Trophoblast cell (in vitro differentiated cells and primary cell): ENCODE results near the gene RPL7L1.

Source experiments
- DNase-seq, 2 donors: peaks; one replicate each; pipeline ENCODE4 v3.0.0-alpha.2; 2016
- H2AFZ ChIP-seq: 2 replicates; pipeline ENCODE4 v1.6.1; 2013; ENCODE audit warnings: low read length, moderate library complexity, mild to moderate bottlenecking; ENCODE audit not compliant: insufficient read depth, poor library complexity
- H2AK5ac ChIP-seq: 2 replicates; pipeline ENCODE4 v1.6.1; 2013; ENCODE audit warnings: mild to moderate bottlenecking, low read length
- H2BK120ac ChIP-seq: 2 replicates; pipeline ENCODE4 v1.6.1; 2013; ENCODE audit warnings: low read length, mild to moderate bottlenecking, moderate library complexity; ENCODE audit not compliant: insufficient read depth, poor library complexity
- H2BK12ac ChIP-seq: 2 replicates; pipeline ENCODE4 v1.6.1; 2013; ENCODE audit warnings: mild to moderate bottlenecking, low read length, moderate library complexity
- H2BK5ac ChIP-seq: 2 replicates; pipeline ENCODE4 v1.6.1; 2013; ENCODE audit warnings: low read length, low read depth, moderate library complexity, mild to moderate bottlenecking; ENCODE audit not compliant: poor library complexity
- H3K14ac ChIP-seq: 2 replicates; pipeline ENCODE4 v1.6.1; 2013; ENCODE audit warnings: mild to moderate bottlenecking, low read length
- H3K18ac ChIP-seq: 2 replicates; pipeline ENCODE4 v1.6.1; 2013; ENCODE audit warnings: mild to moderate bottlenecking, low read length
- H3K23ac ChIP-seq: 2 replicates; pipeline ENCODE4 v1.6.1; 2013; ENCODE audit warnings: low read length
- H3K27ac ChIP-seq: 2 replicates; pipeline ENCODE4 v1.5.1; 2013; ENCODE audit warnings: low read depth, mild to moderate bottlenecking, inconsistent platforms, low read length, moderate library complexity
- H3K27me3 ChIP-seq: 2 replicates; pipeline ENCODE4 v1.6.1; 2013; ENCODE audit warnings: inconsistent platforms, mild to moderate bottlenecking, low read length, moderate library complexity; ENCODE audit not compliant: insufficient read depth
- H3K36me3 ChIP-seq, 2 experiments: 1 replicate in 1 of 2; 2 replicates in 1 of 2; pipeline ENCODE4 v1.6.1; 2013; ENCODE audit warnings: low read length in 2 of 2, mild to moderate bottlenecking in 2 of 2, moderate library complexity in 1 of 2; ENCODE audit not compliant: insufficient read depth in 2 of 2, control insufficient read depth in 1 of 2
- H3K4ac ChIP-seq: 2 replicates; pipeline ENCODE4 v1.6.1; 2013; ENCODE audit warnings: low read depth, mild to moderate bottlenecking, low read length, moderate library complexity
- H3K4me1 ChIP-seq, 2 experiments: 1 replicate in 1 of 2; 2 replicates in 1 of 2; pipeline ENCODE4 v1.6.1; 2013; ENCODE audit warnings: low read length in 2 of 2, mild to moderate bottlenecking in 2 of 2, moderate library complexity in 1 of 2; ENCODE audit not compliant: insufficient read depth in 2 of 2, control insufficient read depth in 1 of 2
- H3K4me2 ChIP-seq: 2 replicates; pipeline ENCODE4 v1.6.1; 2013; ENCODE audit warnings: inconsistent platforms, mild to moderate bottlenecking, low read length, moderate library complexity
- H3K4me3 ChIP-seq: 2 replicates; pipeline ENCODE4 v1.5.1; 2013; ENCODE audit warnings: mild to moderate bottlenecking, low read depth, low read length, inconsistent platforms
- H3K79me1 ChIP-seq: one replicate; pipeline ENCODE4 v1.6.1; 2013; ENCODE audit warnings: low read length
- H3K79me2 ChIP-seq: 2 replicates; pipeline ENCODE4 v1.6.1; 2013; ENCODE audit warnings: low read length, mild to moderate bottlenecking; ENCODE audit not compliant: control insufficient read depth, insufficient read depth, poor library complexity
- H3K9ac ChIP-seq: 2 replicates; pipeline ENCODE4 v1.6.1; 2013; ENCODE audit warnings: mild to moderate bottlenecking, low read length
- H3K9me3 ChIP-seq: 2 replicates; pipeline ENCODE4 v1.6.1; 2013; ENCODE audit warnings: low read depth, mild to moderate bottlenecking, control low read depth, inconsistent platforms, low read length; ENCODE audit not compliant: insufficient read depth
- H4K12ac ChIP-seq: 2 replicates; pipeline ENCODE4 v1.6.1; 2013; ENCODE audit warnings: low read depth, mild to moderate bottlenecking, low read length, moderate library complexity
- H4K8ac ChIP-seq: 2 replicates; pipeline ENCODE4 v1.6.1; 2013; ENCODE audit warnings: low read depth, mild to moderate bottlenecking, low read length, moderate library complexity
- H4K91ac ChIP-seq: one replicate; pipeline ENCODE4 v1.6.1; 2013; ENCODE audit warnings: low read depth, mild to moderate bottlenecking, low read length, moderate library complexity
- WGBS: extraction: QIAGEN DNeasy Blood & Tissue Kit; methylation state at CpG from one replicate; pipeline ENCODE4 v1.1.7; 2013; ENCODE audit warnings: missing lambda C conversion rate; ENCODE audit not compliant: insufficient read length, insufficient coverage; ENCODE audit errors: extremely low coverage; 5-methylcytosine and 5-hydroxymethylcytosine counted together

Gene RPL7L1

GRCh38 chr6:42932412-42932811 is 53.0 kb downstream of the RPL7L1 start:
- H3K18ac ChIP-seq: no peak overlapping the region
- H4K12ac ChIP-seq: no peak overlapping the region
- no peak overlapping the region for H2AK5ac ChIP-seq
- no peak overlapping the region for H3K4me2 ChIP-seq
- H2BK12ac ChIP-seq: no peak overlapping the region
- H3K27ac ChIP-seq: no peak overlapping the region
- H2BK5ac ChIP-seq: no peak overlapping the region
- no peak for DNase-seq
- no peaks in the 10 kb centered on the region for H3K27me3 ChIP-seq
- no peak overlapping the region for H2BK120ac ChIP-seq
- H3K79me1 ChIP-seq: peaks cover 16% of the 10 kb centered on the region
- no peak overlapping the region for H4K8ac ChIP-seq
- H3K9me3 ChIP-seq: peaks cover 2% of the 10 kb centered on the region
- H3K4me1 ChIP-seq: peaks cover 0 to 8% of the 10 kb centered on the region in 2 experiments
- no CpG with 5 or more reads among the region's 3 CpGs for WGBS
- H3K4ac ChIP-seq: peak overlapping the region; percentile 33
- H3K4me3 ChIP-seq: no peak overlapping the region
- peaks cover 23 to 24% of the 10 kb centered on the region in 2 experiments for H3K36me3 ChIP-seq
- no peak overlapping the region for H3K23ac ChIP-seq
- H2AFZ ChIP-seq: no peak overlapping the region
- H3K79me2 ChIP-seq: peaks cover 2% of the 10 kb centered on the region
- H3K9ac ChIP-seq: no peak overlapping the region
- H4K91ac ChIP-seq: no peak overlapping the region
- no peak overlapping the region for H3K14ac ChIP-seq

GRCh38 chr6:42933205-42933604 is 53.8 kb downstream of the RPL7L1 start:
- H3K4me2 ChIP-seq: no peak overlapping the region
- H3K9ac ChIP-seq: no peak overlapping the region
- no peak overlapping the region for H3K23ac ChIP-seq
- no peak overlapping the region for H3K4me3 ChIP-seq
- H3K27me3 ChIP-seq: no peaks in the 10 kb centered on the region
- H2AFZ ChIP-seq: no peak overlapping the region
- peaks cover 16% of the 10 kb centered on the region for H3K79me1 ChIP-seq
- no peak overlapping the region for H3K14ac ChIP-seq
- no peak overlapping the region for H3K27ac ChIP-seq
- H2AK5ac ChIP-seq: no peak overlapping the region
- H3K79me2 ChIP-seq: peaks cover 2% of the 10 kb centered on the region
- H4K91ac ChIP-seq: no peak overlapping the region
- H2BK120ac ChIP-seq: no peak overlapping the region
- no peak overlapping the region for H2BK5ac ChIP-seq
- peaks cover 2% of the 10 kb centered on the region for H3K9me3 ChIP-seq
- H4K8ac ChIP-seq: no peak overlapping the region
- DNase-seq: no peak
- H3K4ac ChIP-seq: no peak overlapping the region
- peaks cover 31 to 32% of the 10 kb centered on the region in 2 experiments for H3K36me3 ChIP-seq
- peaks cover 0 to 7% of the 10 kb centered on the region in 2 experiments for H3K4me1 ChIP-seq
- no CpG with 5 or more reads among the region's 3 CpGs for WGBS
- H4K12ac ChIP-seq: no peak overlapping the region
- no peak overlapping the region for H3K18ac ChIP-seq
- H2BK12ac ChIP-seq: no peak overlapping the region

- Histone ChIP-seq H3K4me1 (peaks cover 0 to 3% of the 10 kb centered on the region in 2 experiments), H4K8ac (no peak overlapping the region), H2BK12ac (no peak overlapping the region), H4K91ac (no peak overlapping the region), H3K4me2 (no peak overlapping the region), H3K18ac (no peak overlapping the region), H3K4ac (no peak overlapping the region), H3K79me2 (no peaks in the 10 kb centered on the region), H3K79me1 (peaks cover under 1% of the 10 kb centered on the region), H3K36me3 (peaks cover 44 to 45% of the 10 kb centered on the region in 2 experiments), H4K12ac (no peak overlapping the region), H3K9ac (no peak overlapping the region), H2BK120ac (no peak overlapping the region), H3K14ac (no peak overlapping the region), H3K4me3 (peak overlapping the region; percentile 43), H3K27me3 (no peaks in the 10 kb centered on the region), H2BK5ac (no peak overlapping the region), H2AFZ (no peak overlapping the region), H3K27ac (no peak overlapping the region), H3K23ac (no peak overlapping the region), H2AK5ac (no peak overlapping the region), H3K9me3 (peaks cover 2% of the 10 kb centered on the region)
- WGBS: no CpG with 5 or more reads among the region's 7 CpGs
- no peak for DNase-seq
Observed at GRCh38 chr6:42935322-42935721, 55.9 kb downstream of the RPL7L1 start.

- no peaks in the 10 kb centered on the region for H3K4me1 ChIP-seq
- H3K4me3 ChIP-seq: no peak overlapping the region
- no peaks in the 10 kb centered on the region for H3K79me2 ChIP-seq
- H3K4me2 ChIP-seq: no peak overlapping the region
- DNase-seq: no peak
- peaks cover 2% of the 10 kb centered on the region for H3K9me3 ChIP-seq
- H3K79me1 ChIP-seq: no peaks in the 10 kb centered on the region
- WGBS: no CpG with 5 or more reads among the region's 11 CpGs
- no peak overlapping the region for H2AK5ac ChIP-seq
- H4K91ac ChIP-seq: no peak overlapping the region
- no peak overlapping the region for H2AFZ ChIP-seq
- no peak overlapping the region for H3K23ac ChIP-seq
- no peak overlapping the region for H3K27ac ChIP-seq
- H3K4ac ChIP-seq: no peak overlapping the region
- no peak overlapping the region for H3K18ac ChIP-seq
- no peaks in the 10 kb centered on the region for H3K27me3 ChIP-seq
- H2BK5ac ChIP-seq: no peak overlapping the region
- H2BK12ac ChIP-seq: no peak overlapping the region
- H4K8ac ChIP-seq: no peak overlapping the region
- H3K14ac ChIP-seq: no peak overlapping the region
- no peak overlapping the region for H3K9ac ChIP-seq
- no peak overlapping the region for H4K12ac ChIP-seq
- H2BK120ac ChIP-seq: no peak overlapping the region
- peaks cover 47 to 50% of the 10 kb centered on the region in 2 experiments for H3K36me3 ChIP-seq
Observed at GRCh38 chr6:42936398-42936797, 57.0 kb downstream of the RPL7L1 start.
